Peyer's patch (tissue), 4 donors: ENCODE results near the gene NACC2. TPM values are rescaled to one million over a fixed set of nuclear protein-coding genes. Genes with fewer than 3 reads are reported as not detected.

Experiments
- DNase-seq, 3 donors: peaks; one replicate each; pipeline ENCODE4 v3.0.0-alpha.2; 2017 to 2019
- H3K27ac ChIP-seq, 4 donors: fragments of 200-600 bp; sonication (generic); one replicate each; pipeline ENCODE4 v1.5.1; 2016 to 2019
- H3K27me3 ChIP-seq, 2 donors: fragments of 200-600 bp; sonication (generic); one replicate each; pipeline ENCODE4 v1.5.1; 2019
- H3K36me3 ChIP-seq, 3 donors: fragments of 200-600 bp; sonication (generic); one replicate each; pipeline ENCODE4 v1.5.1; 2016 to 2019
- H3K4me1 ChIP-seq, 4 donors: fragments of 200-600 bp; sonication (generic); one replicate each; pipeline ENCODE4 v1.5.1; 2016 to 2019
- H3K4me3 ChIP-seq, 4 donors: fragments of 200-600 bp; sonication (generic); 1 replicate in 3 of 4; 2 replicates in 1 of 4; pipeline ENCODE4 v1.5.1; 2016 to 2019; ENCODE audit warnings: mild to moderate bottlenecking in 1 of 4
- H3K9me3 ChIP-seq, 4 donors: fragments of 200-600 bp; sonication (generic); one replicate each; pipeline ENCODE4 v1.5.1; 2016 to 2019; ENCODE audit warnings: mild to moderate bottlenecking in 1 of 4
- CTCF ChIP-seq, 6 experiments: fragments of 450-650 bp in 4 of 6; fragments of 200-600 bp in 2 of 6; sonication (generic) in 1 of 6; IDR thresholded peaks; one replicate each; pipeline ENCODE4 v1.5.1; 2017 to 2019; ENCODE audit warnings: antibody characterized with exemption in 6 of 6, mild to moderate bottlenecking in 3 of 6, moderate library complexity in 1 of 6
- POLR2A ChIP-seq, 2 donors: fragments of 450-650 bp; IDR thresholded peaks; one replicate each; pipeline ENCODE4 v1.5.1; 2017; ENCODE audit warnings: antibody characterized with exemption in 2 of 2, mild to moderate bottlenecking in 2 of 2, moderate library complexity in 2 of 2
- total RNA-seq, 4 donors: library from RNA; depleted of rRNA; stranded (reverse); fragments of >200 nt; gene quantifications; one replicate each; pipeline ENCODE4 v1.1.0, GENCODE V29; 2016

NACC2 gene
- total RNA-seq, 4 donors from 2014 or later, result 8.3 to 24.3 (median 23.1) TPM

GRCh38 chr9:136078024-136078423 is 17.1 kb downstream of the NACC2 start:
- Histone ChIP-seq H3K4me1 (peaks cover 0 to 32% (median 0%) of the 10 kb centered on the region in 4 donors), H3K9me3 (no peaks in the 10 kb centered on the region), H3K4me3 (no peak overlapping the region), H3K27me3 (no peaks in the 10 kb centered on the region), H3K36me3 (peaks cover 0 to 10% (median 0%) of the 10 kb centered on the region in 3 donors), H3K27ac (no peak overlapping the region)
- TF ChIP-seq CTCF (IDR thresholded peaks at IDR 0.05), result no peak
- no peak for TF ChIP-seq POLR2A (IDR thresholded peaks at IDR 0.05)
- no peak for DNase-seq

GRCh38 chr9:136077491-136077890 is 17.6 kb downstream of the NACC2 start:
- no peaks in the 10 kb centered on the region for H3K9me3 ChIP-seq
- TF ChIP-seq CTCF (IDR thresholded peaks at IDR 0.05) (no peak), POLR2A (IDR thresholded peaks at IDR 0.05) (no peak)
- H3K36me3 ChIP-seq, result peaks cover 0 to 10% (median 0%) of the 10 kb centered on the region in 3 donors
- peaks cover 0 to 31% (median 0%) of the 10 kb centered on the region in 4 donors for H3K4me1 ChIP-seq
- H3K27ac ChIP-seq, result no peak overlapping the region
- DNase-seq, result no peak
- no peaks in the 10 kb centered on the region for H3K27me3 ChIP-seq
- no peak overlapping the region for H3K4me3 ChIP-seq

- H3K4me1 ChIP-seq, result peaks cover 0 to 17% (median 0%) of the 10 kb centered on the region in 4 donors
- H3K9me3 ChIP-seq, result no peaks in the 10 kb centered on the region
- H3K27ac ChIP-seq, result no peak overlapping the region
- H3K4me3 ChIP-seq, result no peak overlapping the region
- peaks cover 0 to 10% (median 0%) of the 10 kb centered on the region in 3 donors for H3K36me3 ChIP-seq
- no peak for TF ChIP-seq CTCF (IDR thresholded peaks at IDR 0.05)
- no peak for TF ChIP-seq POLR2A (IDR thresholded peaks at IDR 0.05)
- no peaks in the 10 kb centered on the region for H3K27me3 ChIP-seq
- DNase-seq, result no peak
Measured at GRCh38 chr9:136075881-136076678, 19.0 kb downstream of the NACC2 start.

GRCh38 chr9:136075134-136075841 is 19.8 kb downstream of the NACC2 start:
- H3K9me3 ChIP-seq, result no peaks in the 10 kb centered on the region
- TF ChIP-seq CTCF (IDR thresholded peaks at IDR 0.05) (no peak), POLR2A (IDR thresholded peaks at IDR 0.05) (no peak)
- DNase-seq, result no peak
- peaks cover 0 to 12% (median 0%) of the 10 kb centered on the region in 4 donors for H3K4me1 ChIP-seq
- H3K27me3 ChIP-seq, result no peaks in the 10 kb centered on the region
- no peak overlapping the region for H3K4me3 ChIP-seq
- no peak overlapping the region for H3K27ac ChIP-seq
- H3K36me3 ChIP-seq, result peaks cover 0 to 10% (median 0%) of the 10 kb centered on the region in 3 donors

GRCh38 chr9:136074706-136075105 is 20.4 kb downstream of the NACC2 start:
- Histone ChIP-seq H3K4me3 (no peak overlapping the region), H3K27ac (no peak overlapping the region), H3K4me1 (peaks cover 0 to 9% (median 0%) of the 10 kb centered on the region in 4 donors), H3K9me3 (no peaks in the 10 kb centered on the region), H3K27me3 (no peaks in the 10 kb centered on the region), H3K36me3 (peaks cover 0 to 10% (median 0%) of the 10 kb centered on the region in 3 donors)
- TF ChIP-seq CTCF (IDR thresholded peaks at IDR 0.05) (no peak), POLR2A (IDR thresholded peaks at IDR 0.05) (no peak)
- no peak for DNase-seq
